Endothelial cell of umbilical vein (primary cell): ENCODE measurements around the gene KIAA0232.

Experiments used
- CTCF ChIP-seq, 2 donors: IDR thresholded peaks; 1 replicate in 1 of 2; 2 replicates in 1 of 2; pipeline ENCODE4 v1.5.1; 2011; ENCODE audit warnings: low read length in 2 of 2, mild to moderate bottlenecking in 2 of 2, moderate library complexity in 2 of 2, control low read depth in 1 of 2, inconsistent platforms in 1 of 2, low read depth in 1 of 2; ENCODE audit not compliant: insufficient read depth in 1 of 2; ENCODE audit errors: extremely low read depth in 1 of 2
- EZH2 ChIP-seq: IDR thresholded peaks from 2 replicates; pipeline ENCODE4 v1.6.1; 2012; ENCODE audit warnings: borderline replicate concordance, low read depth, mild to moderate bottlenecking, moderate library complexity, low read length, inconsistent platforms; ENCODE audit not compliant: severe bottlenecking
- FOS ChIP-seq: IDR thresholded peaks from 2 replicates; pipeline ENCODE4 v1.6.1; 2011; ENCODE audit warnings: mild to moderate bottlenecking, low read length, moderate library complexity, borderline replicate concordance; ENCODE audit not compliant: insufficient read depth
- GATA2 ChIP-seq: IDR thresholded peaks from 2 replicates; pipeline ENCODE4 v1.7.0; 2011; ENCODE audit warnings: low read depth, mild to moderate bottlenecking, moderate library complexity, mixed read lengths, low read length; ENCODE audit not compliant: insufficient read length, insufficient read depth
- JUN ChIP-seq: IDR thresholded peaks from 2 replicates; pipeline ENCODE4 v1.6.1; 2011; ENCODE audit warnings: borderline replicate concordance, low read depth; ENCODE audit not compliant: insufficient read length, insufficient read depth
- MYC ChIP-seq: IDR thresholded peaks from one replicate; pipeline ENCODE4 v1.6.1; 2011; ENCODE audit warnings: mild to moderate bottlenecking, low read depth, low read length
- POLR2A ChIP-seq: IDR thresholded peaks from 2 replicates; pipeline ENCODE4 v1.6.1; 2012; ENCODE audit warnings: low read depth, mild to moderate bottlenecking, control low read depth, low read length
- POLR2AphosphoS5 ChIP-seq: IDR thresholded peaks from 2 replicates; pipeline ENCODE4 v1.6.1; 2012; ENCODE audit warnings: low read depth, mild to moderate bottlenecking, control low read depth, low read length, moderate library complexity; ENCODE audit not compliant: insufficient read depth
- TF ChIP-seq, protein P1 (sequence below): IDR thresholded peaks from 2 replicates; pipeline ENCODE4 v1.6.1; 2011; ENCODE audit not compliant: insufficient read depth, insufficient read length

- no peak for TF ChIP-seq CTCF (IDR thresholded peaks at IDR 0.05; ENCODE audit: extremely low read depth in 1 of 2, insufficient read depth in 1 of 2, low read depth in 1 of 2, low read length in 2 of 2)
- TF ChIP-seq JUN: peak; percentile 10
- TF ChIP-seq, protein P1, sequence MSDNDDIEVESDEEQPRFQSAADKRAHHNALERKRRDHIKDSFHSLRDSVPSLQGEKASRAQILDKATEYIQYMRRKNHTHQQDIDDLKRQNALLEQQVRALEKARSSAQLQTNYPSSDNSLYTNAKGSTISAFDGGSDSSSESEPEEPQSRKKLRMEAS: no peak
- no peak for TF ChIP-seq POLR2A
- TF ChIP-seq POLR2AphosphoS5: no peak
- TF ChIP-seq EZH2: no peak
- no peak for TF ChIP-seq MYC
- TF ChIP-seq FOS: no peak
- TF ChIP-seq GATA2: peak; percentile 45
Observed at GRCh38 chr4:6806924-6807626, 24.5 kb downstream of the KIAA0232 start.
